Parathyroid adenoma (tissue), 2 donors: Measurements from ENCODE around the gene COPS2.

Source experiments
- H2AFZ ChIP-seq: fragments of 300-600 bp; sonication (generic); one replicate; pipeline ENCODE4 v1.7.0; 2017; ENCODE audit warnings: antibody characterized with exemption, mild to moderate bottlenecking
- H3K27ac ChIP-seq: fragments of 300-600 bp; sonication (generic); one replicate; pipeline ENCODE4 v1.7.0; 2017
- H3K27me3 ChIP-seq: fragments of 300-600 bp; sonication (generic); one replicate; pipeline ENCODE4 v1.7.0; 2017; ENCODE audit warnings: low read length; ENCODE audit not compliant: control insufficient read depth, insufficient read depth
- H3K36me3 ChIP-seq: fragments of 300-600 bp; sonication (generic); one replicate; pipeline ENCODE4 v1.7.0; 2017; ENCODE audit warnings: low read length; ENCODE audit not compliant: control insufficient read depth, insufficient read depth
- H3K4me1 ChIP-seq: fragments of 300-600 bp; sonication (generic); one replicate; pipeline ENCODE4 v1.7.0; 2017; ENCODE audit warnings: control low read depth
- H3K4me2 ChIP-seq: fragments of 300-600 bp; sonication (generic); one replicate; pipeline ENCODE4 v1.7.0; 2017; ENCODE audit warnings: low read length
- H3K4me3 ChIP-seq: fragments of 300-600 bp; sonication (generic); one replicate; pipeline ENCODE4 v1.7.0; 2017; ENCODE audit warnings: low read depth, low read length
- H3K79me2 ChIP-seq: fragments of 300-600 bp; sonication (generic); one replicate; pipeline ENCODE4 v1.7.0; 2017; ENCODE audit warnings: control low read depth
- H3K9ac ChIP-seq: fragments of 300-600 bp; sonication (generic); one replicate; pipeline ENCODE4 v1.7.0; 2017; ENCODE audit warnings: mild to moderate bottlenecking
- H3K9me3 ChIP-seq: fragments of 300-600 bp; sonication (generic); one replicate; pipeline ENCODE4 v1.7.0; 2017; ENCODE audit warnings: low read length; ENCODE audit not compliant: control insufficient read depth
- CTCF ChIP-seq: fragments of 300-600 bp; sonication (generic); IDR thresholded peaks from one replicate; pipeline ENCODE4 v1.7.0; 2017; ENCODE audit warnings: antibody characterized with exemption, mild to moderate bottlenecking
- donor health status: primary hyperparathyroidism.

The COPS2 gene

GRCh38 chr15:49171790-49172189, 16.4 kb upstream of the COPS2 start:
- Histone ChIP-seq H3K4me3 (no peak overlapping the region), H3K9me3 (no peaks in the 10 kb centered on the region), H3K79me2 (peaks cover 6% of the 10 kb centered on the region), H3K9ac (no peak overlapping the region), H3K27me3 (no peaks in the 10 kb centered on the region), H3K36me3 (no peaks in the 10 kb centered on the region), H2AFZ (no peak overlapping the region), H3K27ac (no peak overlapping the region), H3K4me2 (no peak overlapping the region), H3K4me1 (no peaks in the 10 kb centered on the region)
- no peak for TF ChIP-seq CTCF

GRCh38 chr15:49169880-49170597, 14.6 kb upstream of the COPS2 start, which contains the start of gene GALK2:
Gene GALK2, plus strand, starts transcription at chr15:49170247. Its CDS starts 76 bp downstream, at chr15:49170323.
- no peaks in the 10 kb centered on the region for H3K9me3 ChIP-seq
- TF ChIP-seq CTCF, result no peak
- peak within 1 kb of the TSS; percentile 58 for H3K4me3 ChIP-seq
- H3K27ac ChIP-seq, result peak within 1 kb of the TSS; percentile 64
- H2AFZ ChIP-seq, result peak within 1 kb of the TSS; percentile 89
- no peaks in the 10 kb centered on the region for H3K27me3 ChIP-seq
- no peaks in the 10 kb centered on the region for H3K4me1 ChIP-seq
- H3K36me3 ChIP-seq, result no peaks in the 10 kb centered on the region
- no peak within 1 kb of the TSS for H3K9ac ChIP-seq
- peak within 1 kb of the TSS; percentile 61 for H3K4me2 ChIP-seq
- peaks cover 3% of the 10 kb centered on the region for H3K79me2 ChIP-seq

- no peak for TF ChIP-seq CTCF
- Histone ChIP-seq H2AFZ (no peak overlapping the region), H3K79me2 (no peaks in the 10 kb centered on the region), H3K4me3 (no peak overlapping the region), H3K27me3 (no peaks in the 10 kb centered on the region), H3K36me3 (no peaks in the 10 kb centered on the region), H3K27ac (no peak overlapping the region), H3K9me3 (no peaks in the 10 kb centered on the region), H3K4me1 (no peaks in the 10 kb centered on the region), H3K9ac (no peak overlapping the region), H3K4me2 (no peak overlapping the region)
These were observed 12.6 kb upstream of the COPS2 start for GRCh38 chr15:49168016-49168415.

GRCh38 chr15:49164865-49165264, 9.5 kb upstream of the COPS2 start:
- Histone ChIP-seq H3K36me3 (no peaks in the 10 kb centered on the region), H3K4me2 (no peak overlapping the region), H3K27me3 (no peaks in the 10 kb centered on the region), H3K4me1 (no peaks in the 10 kb centered on the region), H2AFZ (no peak overlapping the region), H3K27ac (no peak overlapping the region), H3K9me3 (no peaks in the 10 kb centered on the region), H3K4me3 (no peak overlapping the region), H3K9ac (no peak overlapping the region), H3K79me2 (no peaks in the 10 kb centered on the region)
- TF ChIP-seq CTCF, result no peak

- Histone ChIP-seq H2AFZ (no peak overlapping the region), H3K36me3 (no peaks in the 10 kb centered on the region), H3K9ac (no peak overlapping the region), H3K4me1 (no peaks in the 10 kb centered on the region), H3K27ac (no peak overlapping the region), H3K4me2 (no peak overlapping the region), H3K79me2 (peaks cover 2% of the 10 kb centered on the region), H3K9me3 (no peaks in the 10 kb centered on the region), H3K4me3 (no peak overlapping the region), H3K27me3 (no peaks in the 10 kb centered on the region)
- TF ChIP-seq CTCF, result no peak
These were observed 8.3 kb upstream of the COPS2 start for GRCh38 chr15:49163678-49164077.
